Heart right ventricle (tissue), 16 donors: ENCODE results near the gene FOXQ1. TPM values are rescaled to one million over a fixed set of nuclear protein-coding genes. Genes with fewer than 3 reads are reported as not detected.

Experiments used
- ATAC-seq, 8 donors: fragments of 200-7000 bp; cut with Tn5 transposase; one replicate each; pipeline ENCODE4 v1.9.1; 2020; ENCODE audit warnings: mild to moderate bottlenecking in 8 of 8, moderate library complexity in 8 of 8, moderate number of reproducible peaks in 1 of 8
- DNase-seq, 2 donors: peaks; one replicate each; pipeline ENCODE4 v3.0.0-alpha.2; 2020
- H3K27ac ChIP-seq, 10 donors: fragments of 200-600 bp; sonication (generic) in 2 of 10; one replicate each; pipeline versions ENCODE4 v1.5.0 to v1.8.0; 2020 to 2022; ENCODE audit warnings: mild to moderate bottlenecking in 3 of 10
- H3K27me3 ChIP-seq, 7 donors: fragments of 200-600 bp; one replicate each; pipeline ENCODE4 v1.8.0; 2021 to 2022; ENCODE audit warnings: mild to moderate bottlenecking in 2 of 7
- H3K36me3 ChIP-seq, 9 donors: fragments of 200-600 bp; sonication (generic) in 1 of 9; one replicate each; pipeline versions ENCODE4 v1.5.0 to v1.8.0; 2020 to 2022; ENCODE audit warnings: mild to moderate bottlenecking in 2 of 9
- H3K4me1 ChIP-seq, 9 donors: fragments of 200-600 bp; sonication (generic) in 1 of 9; one replicate each; pipeline versions ENCODE4 v1.5.0 to v1.8.0; 2020 to 2022; ENCODE audit warnings: mild to moderate bottlenecking in 4 of 9
- H3K4me3 ChIP-seq, 10 donors: fragments of 200-600 bp; sonication (generic) in 2 of 10; one replicate each; pipeline versions ENCODE4 v1.5.0 to v1.8.0; 2020 to 2022; ENCODE audit warnings: mild to moderate bottlenecking in 7 of 10, moderate library complexity in 2 of 10
- H3K9me3 ChIP-seq, 11 donors: fragments of 200-600 bp in 10 of 11; sonication (generic) in 2 of 11; one replicate each; pipeline versions ENCODE4 v1.5.0 to v1.8.0; 2013 to 2022; ENCODE audit warnings: mild to moderate bottlenecking in 2 of 11, control low read depth in 1 of 11, moderate library complexity in 1 of 11
- CTCF ChIP-seq, 9 donors: fragments of 200-600 bp; sonication (generic) in 2 of 9; IDR thresholded peaks; one replicate each; pipeline versions ENCODE4 v1.5.0 to v1.8.0; 2021 to 2022; ENCODE audit warnings: antibody characterized with exemption in 9 of 9, mild to moderate bottlenecking in 5 of 9, moderate library complexity in 1 of 9
- WGBS, 2 donors: extraction: QIAGEN DNeasy Blood & Tissue Kit; methylation state at CpG; one replicate each; pipeline ENCODE4 v1.1.7; 2013; ENCODE audit warnings: inconsistent platforms in 1 of 2; 5-methylcytosine and 5-hydroxymethylcytosine counted together
- intact Hi-C, 10 donors: fragments of 100-400 bp; cut with DNase I; formaldehyde crosslinking; loops; one replicate each; pipeline versions ENCODE4 v1.11.1 to v1.14.2; 2022
- polyA plus RNA-seq, 2 donors: library from polyadenylated mRNA; stranded (reverse); fragments of 200-250 nt; gene quantifications; one replicate each; pipeline ENCODE4 v1.2.3, GENCODE V29; 2013
- total RNA-seq, 10 donors: library from RNA; stranded (reverse); fragmentation: NEBNext Ultra II Directional in 3 of 10; extraction: Animal tissue kit (Norgen Biotek cat#: 25700) in 3 of 10; gene quantifications; one replicate each; pipeline versions ENCODE4 v1.2.1 to v1.2.4, GENCODE V29; 2021 to 2023
- donor health status: Arrhythmogenic right ventricular cardiomyopathy.
- donor health status: ischemic (EF 13 %, LVEDD 7.1; RV severe dilation, severe dysfunction).
- donor health status: healthy with polysubstance abuse.
- donor health status: DM: no; HTN: yes; CAD: no.
- donor health status: DM: no; HTN: no; CAD: no.
- donor health status: ischemic (EF 25% LVEDD 6.9; RV normal size, moderate dysfunction).
- donor health status: ischemic (EF 25% LVEDD 5.7; RV mildly dilated, moderate dysfunction).
- donor health status: healthy.
- donor health status: DM: yes; HTN: yes; CAD: no.
- donor health status: Ischemic cardiomyopathy.
- donor health status: ischemic (EF 35%, LVEDD 5.7; RV mildly dilated, moderate dysfunction).
- donor health status: nonischemic (EF 11% LVEDD 7.7; RV severe dilation, severe dysfunction).
- donor health status: DM: yes; HTN: yes; CAD: no.
- donor health status: PGD.
- donor health status: ischemic (EF 29% LVEDD 5.4; RV normal size, mild dysfunction).
- donor health status: nonischemic (EF 23%, LVEDD 6.1; RV moderate dilation, normal function).

The FOXQ1 gene
- total and polyA plus RNA-seq, 12 donors, result not detected

- no peak overlapping the region for H3K4me3 ChIP-seq
- H3K27me3 ChIP-seq, result peaks cover 0 to 38% (median 13%) of the 10 kb centered on the region in 7 donors
- intact Hi-C loops, result no loop called here
- H3K9me3 ChIP-seq, result no peaks in the 10 kb centered on the region
- WGBS, 2 donors, result 29 to 30% methylated on average over 4 of the region's 4 CpGs
- H3K4me1 ChIP-seq, result peaks cover 0 to 29% (median 0%) of the 10 kb centered on the region in 9 donors
- no peak for ATAC-seq
- DNase-seq, result no peak
- peak overlapping the region in 1 of 10 donors; percentile 68 for H3K27ac ChIP-seq
- TF ChIP-seq CTCF (IDR thresholded peaks at IDR 0.05), result no peak
- no peaks in the 10 kb centered on the region for H3K36me3 ChIP-seq
Observed at GRCh38 chr6:1285956-1286355, 25.9 kb upstream of the FOXQ1 start.

GRCh38 chr6:1287103-1287591, 24.8 kb upstream of the FOXQ1 start:
- TF ChIP-seq CTCF (IDR thresholded peaks at IDR 0.05), result no peak
- no peak for DNase-seq
- 88 to 93% methylated on average over 7 of the region's 7 CpGs for WGBS, 2 donors

GRCh38 chr6:1290086-1290485, 21.8 kb upstream of the FOXQ1 start:
- Histone ChIP-seq H3K9me3 (peaks cover 0 to 7% (median 0%) of the 10 kb centered on the region in 11 donors), H3K27me3 (peaks cover 0 to 50% (median 21%) of the 10 kb centered on the region in 7 donors), H3K4me1 (peaks cover 0 to 26% (median 0%) of the 10 kb centered on the region in 9 donors), H3K27ac (no peak overlapping the region), H3K4me3 (no peak overlapping the region), H3K36me3 (no peaks in the 10 kb centered on the region)
- TF ChIP-seq CTCF (IDR thresholded peaks at IDR 0.05), result no peak
- DNase-seq, result no peak
- intact Hi-C loops, result no loop called here
- no peak for ATAC-seq
- 77 to 79% methylated on average over 6 of the region's 6 CpGs for WGBS, 2 donors

More at GRCh38 chr6:1287103-1287591, 24.8 kb upstream of the FOXQ1 start:
- Histone ChIP-seq H3K36me3 (no peaks in the 10 kb centered on the region), H3K9me3 (no peaks in the 10 kb centered on the region), H3K27ac (peak overlapping the region in 1 of 10 donors; percentile 68), H3K4me1 (peaks cover 0 to 29% (median 0%) of the 10 kb centered on the region in 9 donors), H3K27me3 (peaks cover 0 to 33% (median 11%) of the 10 kb centered on the region in 7 donors), H3K4me3 (no peak overlapping the region)
- intact Hi-C loops, result no loop called here
- ATAC-seq, result peak in 1 of 8 donors; percentile 50

- DNase-seq (no peak), ATAC-seq (no peak)
- H3K27ac ChIP-seq, result no peak overlapping the region
- H3K27me3 ChIP-seq, result peaks cover 0 to 56% (median 27%) of the 10 kb centered on the region in 7 donors
- 72 to 73% methylated on average over 4 of the region's 4 CpGs for WGBS, 2 donors
- H3K4me1 ChIP-seq, result peaks cover 0 to 19% (median 0%) of the 10 kb centered on the region in 9 donors
- H3K36me3 ChIP-seq, result no peaks in the 10 kb centered on the region
- intact Hi-C loops, result no loop called here
- TF ChIP-seq CTCF (IDR thresholded peaks at IDR 0.05), result no peak
- no peak overlapping the region for H3K4me3 ChIP-seq
- peaks cover 0 to 7% (median 0%) of the 10 kb centered on the region in 11 donors for H3K9me3 ChIP-seq
Observed at GRCh38 chr6:1290805-1291204, 21.1 kb upstream of the FOXQ1 start.
